Measurements from ENCODE around the gene NTSR1.

DNA sequence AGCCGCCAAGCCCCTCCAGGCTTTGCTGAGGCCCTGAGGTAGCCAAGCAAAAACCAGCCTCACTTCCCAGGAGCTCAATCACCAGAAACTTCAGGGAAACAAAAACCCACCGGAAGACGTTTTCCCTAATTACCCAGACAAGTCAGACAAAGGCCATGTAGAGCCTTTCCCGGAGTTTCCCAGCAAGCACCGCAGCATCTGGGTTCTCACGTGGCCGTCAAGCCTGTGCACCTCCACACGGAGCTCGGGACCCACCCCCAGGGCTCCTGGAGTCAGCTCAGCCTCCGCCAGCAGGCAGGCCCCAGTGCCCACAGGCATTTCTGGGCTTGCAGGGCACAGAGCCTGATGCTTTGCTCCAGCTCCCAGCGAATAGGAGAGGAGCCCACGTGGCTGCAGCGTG lies 77.5 kb downstream of the NTSR1 start:
- TF ChIP-seq, protein P1, sequence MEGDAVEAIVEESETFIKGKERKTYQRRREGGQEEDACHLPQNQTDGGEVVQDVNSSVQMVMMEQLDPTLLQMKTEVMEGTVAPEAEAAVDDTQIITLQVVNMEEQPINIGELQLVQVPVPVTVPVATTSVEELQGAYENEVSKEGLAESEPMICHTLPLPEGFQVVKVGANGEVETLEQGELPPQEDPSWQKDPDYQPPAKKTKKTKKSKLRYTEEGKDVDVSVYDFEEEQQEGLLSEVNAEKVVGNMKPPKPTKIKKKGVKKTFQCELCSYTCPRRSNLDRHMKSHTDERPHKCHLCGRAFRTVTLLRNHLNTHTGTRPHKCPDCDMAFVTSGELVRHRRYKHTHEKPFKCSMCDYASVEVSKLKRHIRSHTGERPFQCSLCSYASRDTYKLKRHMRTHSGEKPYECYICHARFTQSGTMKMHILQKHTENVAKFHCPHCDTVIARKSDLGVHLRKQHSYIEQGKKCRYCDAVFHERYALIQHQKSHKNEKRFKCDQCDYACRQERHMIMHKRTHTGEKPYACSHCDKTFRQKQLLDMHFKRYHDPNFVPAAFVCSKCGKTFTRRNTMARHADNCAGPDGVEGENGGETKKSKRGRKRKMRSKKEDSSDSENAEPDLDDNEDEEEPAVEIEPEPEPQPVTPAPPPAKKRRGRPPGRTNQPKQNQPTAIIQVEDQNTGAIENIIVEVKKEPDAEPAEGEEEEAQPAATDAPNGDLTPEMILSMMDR (IDR thresholded peaks at IDR 0.05; ENCODE audit: insufficient read depth, low read length), result no peak
- TF ChIP-seq, protein P2, sequence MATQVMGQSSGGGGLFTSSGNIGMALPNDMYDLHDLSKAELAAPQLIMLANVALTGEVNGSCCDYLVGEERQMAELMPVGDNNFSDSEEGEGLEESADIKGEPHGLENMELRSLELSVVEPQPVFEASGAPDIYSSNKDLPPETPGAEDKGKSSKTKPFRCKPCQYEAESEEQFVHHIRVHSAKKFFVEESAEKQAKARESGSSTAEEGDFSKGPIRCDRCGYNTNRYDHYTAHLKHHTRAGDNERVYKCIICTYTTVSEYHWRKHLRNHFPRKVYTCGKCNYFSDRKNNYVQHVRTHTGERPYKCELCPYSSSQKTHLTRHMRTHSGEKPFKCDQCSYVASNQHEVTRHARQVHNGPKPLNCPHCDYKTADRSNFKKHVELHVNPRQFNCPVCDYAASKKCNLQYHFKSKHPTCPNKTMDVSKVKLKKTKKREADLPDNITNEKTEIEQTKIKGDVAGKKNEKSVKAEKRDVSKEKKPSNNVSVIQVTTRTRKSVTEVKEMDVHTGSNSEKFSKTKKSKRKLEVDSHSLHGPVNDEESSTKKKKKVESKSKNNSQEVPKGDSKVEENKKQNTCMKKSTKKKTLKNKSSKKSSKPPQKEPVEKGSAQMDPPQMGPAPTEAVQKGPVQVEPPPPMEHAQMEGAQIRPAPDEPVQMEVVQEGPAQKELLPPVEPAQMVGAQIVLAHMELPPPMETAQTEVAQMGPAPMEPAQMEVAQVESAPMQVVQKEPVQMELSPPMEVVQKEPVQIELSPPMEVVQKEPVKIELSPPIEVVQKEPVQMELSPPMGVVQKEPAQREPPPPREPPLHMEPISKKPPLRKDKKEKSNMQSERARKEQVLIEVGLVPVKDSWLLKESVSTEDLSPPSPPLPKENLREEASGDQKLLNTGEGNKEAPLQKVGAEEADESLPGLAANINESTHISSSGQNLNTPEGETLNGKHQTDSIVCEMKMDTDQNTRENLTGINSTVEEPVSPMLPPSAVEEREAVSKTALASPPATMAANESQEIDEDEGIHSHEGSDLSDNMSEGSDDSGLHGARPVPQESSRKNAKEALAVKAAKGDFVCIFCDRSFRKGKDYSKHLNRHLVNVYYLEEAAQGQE (IDR thresholded peaks at IDR 0.05; ENCODE audit: insufficient replicate concordance, low read depth), result no peak
- TF ChIP-seq POLR2AphosphoS5 (IDR thresholded peaks at IDR 0.05; ENCODE audit: low read depth) (no peak), SPI1 (IDR thresholded peaks at IDR 0.05; ENCODE audit: borderline replicate concordance, low read depth) (no peak), GABPA (IDR thresholded peaks at IDR 0.05; ENCODE audit: low read depth) (no peak)
